Esophagus squamous epithelium (tissue), 5 donors: ENCODE measurements around the gene ME2. TPM values are rescaled to one million over a fixed set of nuclear protein-coding genes. Genes with fewer than 3 reads are reported as not detected.
"Not testable (repeated sequence)": the region's sequence is repeated elsewhere in the genome, so short reads cannot be mapped to it uniquely, and the experiment has no call there.

ENCODE experiments used
- DNase-seq: peaks from one replicate; lab custom pipeline; 2025; lab: John Stamatoyannopoulos, UW
- H3K27ac ChIP-seq, 4 donors: fragments of 200-600 bp; sonication (generic); one replicate each; pipeline ENCODE4 v1.5.1; 2016 to 2019; ENCODE audit warnings: mild to moderate bottlenecking in 1 of 4
- H3K27me3 ChIP-seq, 4 donors: fragments of 200-600 bp; sonication (generic); 1 replicate in 3 of 4; 2 replicates in 1 of 4; pipeline versions ENCODE4 v1.5.1 to v1.6.0; 2017 to 2021; ENCODE audit warnings: antibody characterized with exemption in 1 of 4
- H3K36me3 ChIP-seq, 3 donors: fragments of 200-600 bp; sonication (generic); one replicate each; pipeline ENCODE4 v1.5.1; 2016 to 2019
- H3K4me1 ChIP-seq, 3 donors: fragments of 200-600 bp; sonication (generic); one replicate each; pipeline ENCODE4 v1.5.1; 2017 to 2019
- H3K4me3 ChIP-seq, 4 donors: fragments of 200-600 bp; sonication (generic); 1 replicate in 3 of 4; 2 replicates in 1 of 4; pipeline ENCODE4 v1.5.1; 2016 to 2019; ENCODE audit warnings: mild to moderate bottlenecking in 2 of 4, moderate library complexity in 1 of 4
- H3K9me3 ChIP-seq, 3 donors: fragments of 200-600 bp; sonication (generic); one replicate each; pipeline ENCODE4 v1.5.1; 2016 to 2019
- POLR2A ChIP-seq, 4 donors: fragments of 450-650 bp; IDR thresholded peaks; one replicate each; pipeline ENCODE4 v1.6.1; 2017; ENCODE audit warnings: antibody characterized with exemption in 4 of 4, mild to moderate bottlenecking in 4 of 4, moderate library complexity in 3 of 4
- WGBS, 2 donors: methylation state at CpG; one replicate each; pipeline ENCODE4 v1.1.5; 2018; 5-methylcytosine and 5-hydroxymethylcytosine counted together
- intact Hi-C: fragments of 100-400 bp; cut with DNase I; formaldehyde crosslinking; loops from one replicate; pipeline ENCODE4 v1.15.0; 2022
- total RNA-seq, 4 donors: library from RNA; depleted of rRNA; stranded (reverse); fragments of >200 nt; gene quantifications; one replicate each; pipeline ENCODE4 v1.1.0, GENCODE V29; 2016
- TF ChIP-seq, protein P1 (sequence below), 6 experiments: fragments of 450-650 bp in 4 of 6; fragments of 200-600 bp in 2 of 6; sonication (generic) in 2 of 6; IDR thresholded peaks; one replicate each; pipeline ENCODE4 v1.5.1; 2016 to 2019; ENCODE audit warnings: antibody characterized with exemption in 6 of 6, mild to moderate bottlenecking in 4 of 6, moderate library complexity in 4 of 6
- donor health status: DM: yes; HTN: yes; CAD: no.

The ME2 gene
- total RNA-seq, 4 donors from 2014 or later = 18.5 to 32.2 (median 25.5) TPM

DNA sequence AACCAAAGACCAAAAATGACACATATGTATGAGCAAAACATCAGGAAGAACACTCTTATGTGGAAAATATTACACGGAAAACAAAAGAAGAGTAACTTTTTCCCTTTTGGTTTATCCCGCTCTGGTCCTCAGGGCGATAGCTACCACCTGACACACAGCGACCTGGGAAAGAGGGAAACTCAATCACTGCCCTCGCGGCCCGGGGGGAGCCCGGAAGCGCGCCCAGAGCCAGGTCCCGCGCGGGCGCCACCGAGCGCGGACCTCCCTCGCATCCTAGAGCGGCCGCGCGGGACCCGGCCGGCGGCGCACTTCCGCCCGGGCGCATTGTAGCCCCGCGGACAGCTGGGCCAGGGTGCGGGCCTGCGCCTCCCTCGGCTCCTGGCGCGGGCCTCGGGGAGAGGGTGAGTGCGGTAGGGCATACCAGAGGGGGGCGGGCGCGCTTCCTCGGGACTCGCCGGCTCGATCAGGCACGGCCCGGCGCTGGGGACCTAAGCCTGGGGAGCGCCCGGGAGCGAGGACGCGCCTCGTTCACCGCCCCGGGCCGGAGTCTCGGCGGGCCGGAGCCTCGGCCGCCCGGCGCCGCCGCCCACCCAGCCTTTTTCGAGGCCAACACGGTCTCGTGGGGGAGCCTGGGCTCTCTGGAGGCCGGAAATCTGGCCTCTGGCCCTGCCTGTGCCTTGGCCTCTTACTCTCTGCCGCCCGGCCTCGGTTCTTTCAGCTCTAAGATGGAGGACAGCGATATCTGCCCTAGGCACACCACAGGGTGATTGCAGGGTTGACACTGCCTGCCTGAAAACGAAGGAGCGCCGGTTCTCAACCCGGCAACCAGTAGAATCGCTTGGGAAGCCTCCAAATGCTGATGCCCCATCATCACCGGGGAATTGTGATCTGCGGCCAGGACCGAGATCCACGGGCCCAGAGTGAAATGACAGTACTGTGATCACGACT, 89.1 kb downstream of the ME2 start, which contains the start of gene ELAC1:
ELAC1 (plus strand) TSS at position 327 of the 948 bp plus-strand sequence. CDS start 6,365 bp downstream, outside the sequence.
- Histone ChIP-seq H3K9me3 (peaks cover 0 to 6% (median 2%) of the 10 kb centered on the region in 3 donors), H3K27ac (peak within 1 kb of the TSS; percentile 96 to 99 (median 98)), H3K27me3 (no peaks in the 10 kb centered on the region), H3K4me3 (peak within 1 kb of the TSS; percentile 80 to 95 (median 92)), H3K4me1 (peaks cover 9 to 35% (median 13%) of the 10 kb centered on the region in 3 donors), H3K36me3 (no peaks in the 10 kb centered on the region)
- WGBS, 2 donors = 0% methylated on average over 9 to 10 of the region's 84 CpGs
- DNase-seq = peak; percentile 5
- TF ChIP-seq, protein P1, sequence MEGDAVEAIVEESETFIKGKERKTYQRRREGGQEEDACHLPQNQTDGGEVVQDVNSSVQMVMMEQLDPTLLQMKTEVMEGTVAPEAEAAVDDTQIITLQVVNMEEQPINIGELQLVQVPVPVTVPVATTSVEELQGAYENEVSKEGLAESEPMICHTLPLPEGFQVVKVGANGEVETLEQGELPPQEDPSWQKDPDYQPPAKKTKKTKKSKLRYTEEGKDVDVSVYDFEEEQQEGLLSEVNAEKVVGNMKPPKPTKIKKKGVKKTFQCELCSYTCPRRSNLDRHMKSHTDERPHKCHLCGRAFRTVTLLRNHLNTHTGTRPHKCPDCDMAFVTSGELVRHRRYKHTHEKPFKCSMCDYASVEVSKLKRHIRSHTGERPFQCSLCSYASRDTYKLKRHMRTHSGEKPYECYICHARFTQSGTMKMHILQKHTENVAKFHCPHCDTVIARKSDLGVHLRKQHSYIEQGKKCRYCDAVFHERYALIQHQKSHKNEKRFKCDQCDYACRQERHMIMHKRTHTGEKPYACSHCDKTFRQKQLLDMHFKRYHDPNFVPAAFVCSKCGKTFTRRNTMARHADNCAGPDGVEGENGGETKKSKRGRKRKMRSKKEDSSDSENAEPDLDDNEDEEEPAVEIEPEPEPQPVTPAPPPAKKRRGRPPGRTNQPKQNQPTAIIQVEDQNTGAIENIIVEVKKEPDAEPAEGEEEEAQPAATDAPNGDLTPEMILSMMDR (IDR thresholded peaks at IDR 0.05) = no peak
- peak in 2 of 4 donors; percentile 95 to 96 for TF ChIP-seq POLR2A (IDR thresholded peaks at IDR 0.05)
- intact Hi-C loops = loop anchor here (10.0 kb wide), 1 partner anchor 57 kb away; no protein-coding TSS in a partner anchor

DNA sequence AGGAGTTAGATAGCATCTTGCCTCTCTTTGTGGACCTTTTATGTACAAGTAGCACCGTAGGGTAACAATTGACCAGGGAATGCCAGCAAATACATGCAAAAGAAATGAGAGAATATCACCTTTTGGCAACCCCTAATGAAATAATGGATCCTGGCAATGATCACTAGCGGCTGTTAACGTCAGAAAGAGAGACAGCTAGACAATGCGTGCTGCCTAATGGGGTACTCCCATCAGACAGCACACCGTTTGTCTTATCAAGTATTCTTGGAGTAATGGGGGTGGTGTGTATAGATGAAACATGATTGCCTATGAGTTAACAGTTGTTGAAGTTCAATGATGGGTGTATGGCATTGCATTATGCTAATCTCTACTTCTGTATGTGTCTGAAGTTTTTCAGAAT, 90.5 kb downstream of the ME2 start:
- Histone ChIP-seq H3K9me3 (no peaks in the 10 kb centered on the region), H3K27me3 (no peaks in the 10 kb centered on the region), H3K27ac (peak overlapping the region in 3 of 4 donors; percentile 3 to 99 (median 96)), H3K4me3 (peak overlapping the region in 1 of 4 donors; percentile 95), H3K36me3 (peaks cover 0 to 3% (median 0%) of the 10 kb centered on the region in 3 donors), H3K4me1 (peaks cover 9 to 37% (median 13%) of the 10 kb centered on the region in 3 donors)
- TF ChIP-seq, protein P1 (IDR thresholded peaks at IDR 0.05) = no peak
- TF ChIP-seq POLR2A (IDR thresholded peaks at IDR 0.05) = no peak
- intact Hi-C loops = loop anchor here (10.0 kb wide), 1 partner anchor 55 kb away; no protein-coding TSS in a partner anchor
- no peak for DNase-seq
- 64 to 65% methylated on average over 5 of the region's 5 CpGs for WGBS, 2 donors

DNA sequence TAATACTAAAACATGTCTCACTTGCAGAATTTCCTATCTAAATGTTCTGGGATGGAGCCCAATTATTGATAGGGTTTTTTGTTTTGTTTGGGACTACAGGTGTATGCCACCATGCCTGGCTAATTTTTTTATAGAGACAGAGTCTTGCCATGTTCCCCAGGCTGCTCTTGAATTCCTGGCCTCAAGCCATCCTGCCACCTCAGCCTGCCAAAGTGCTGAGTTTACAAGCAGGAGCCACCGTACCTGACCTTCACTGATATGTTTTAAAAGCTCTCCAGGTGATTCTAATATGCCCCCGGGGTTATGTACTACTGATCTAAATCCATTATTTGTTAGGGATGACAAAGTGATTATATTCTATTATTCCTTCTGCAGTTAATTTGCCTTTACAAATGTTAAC, 91.1 kb downstream of the ME2 start:
- Histone ChIP-seq H3K36me3 (peaks cover 0 to 8% (median 3%) of the 10 kb centered on the region in 3 donors), H3K4me3 (no peak overlapping the region), H3K27me3 (no peaks in the 10 kb centered on the region), H3K27ac (no peak overlapping the region), H3K4me1 (peaks cover 9 to 37% (median 13%) of the 10 kb centered on the region in 3 donors), H3K9me3 (no peaks in the 10 kb centered on the region)
- WGBS, 2 donors = 38 to 60% methylated on average over 2 of the region's 2 CpGs
- no peak for TF ChIP-seq POLR2A (IDR thresholded peaks at IDR 0.05)
- TF ChIP-seq, protein P1 (IDR thresholded peaks at IDR 0.05) = no peak
- DNase-seq = no peak
- intact Hi-C loops = no loop called here

DNA sequence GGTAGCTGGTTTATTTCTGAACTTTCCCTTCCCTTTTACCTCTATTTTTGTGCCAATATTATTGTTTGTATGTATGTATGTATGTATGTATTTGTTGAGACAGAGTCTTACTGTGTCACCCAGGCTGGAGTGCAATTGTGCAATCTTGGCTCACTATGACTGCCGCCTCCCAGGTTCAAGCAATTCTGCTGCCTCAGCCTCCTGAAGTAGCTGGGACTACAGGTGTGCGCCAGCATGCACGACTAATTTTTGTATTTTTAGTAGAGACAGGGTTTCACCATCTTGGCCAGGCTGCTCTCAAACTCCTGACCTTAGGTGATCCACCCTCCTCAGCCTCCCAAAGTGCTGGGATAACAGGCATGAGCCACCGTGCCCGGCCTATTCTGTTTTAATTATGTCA, 93.5 kb downstream of the ME2 start:
- H3K9me3 ChIP-seq, DNase-seq, H3K27ac ChIP-seq, H3K27me3 ChIP-seq, H3K4me3 ChIP-seq, intact Hi-C loops: not testable (repeated sequence)
- WGBS, 2 donors = 62 to 75% methylated on average over 5 of the region's 5 CpGs
- Histone ChIP-seq H3K4me1 (peaks cover 6 to 35% (median 13%) of the 10 kb centered on the region in 3 donors), H3K36me3 (peaks cover 5 to 32% (median 14%) of the 10 kb centered on the region in 3 donors)

DNA sequence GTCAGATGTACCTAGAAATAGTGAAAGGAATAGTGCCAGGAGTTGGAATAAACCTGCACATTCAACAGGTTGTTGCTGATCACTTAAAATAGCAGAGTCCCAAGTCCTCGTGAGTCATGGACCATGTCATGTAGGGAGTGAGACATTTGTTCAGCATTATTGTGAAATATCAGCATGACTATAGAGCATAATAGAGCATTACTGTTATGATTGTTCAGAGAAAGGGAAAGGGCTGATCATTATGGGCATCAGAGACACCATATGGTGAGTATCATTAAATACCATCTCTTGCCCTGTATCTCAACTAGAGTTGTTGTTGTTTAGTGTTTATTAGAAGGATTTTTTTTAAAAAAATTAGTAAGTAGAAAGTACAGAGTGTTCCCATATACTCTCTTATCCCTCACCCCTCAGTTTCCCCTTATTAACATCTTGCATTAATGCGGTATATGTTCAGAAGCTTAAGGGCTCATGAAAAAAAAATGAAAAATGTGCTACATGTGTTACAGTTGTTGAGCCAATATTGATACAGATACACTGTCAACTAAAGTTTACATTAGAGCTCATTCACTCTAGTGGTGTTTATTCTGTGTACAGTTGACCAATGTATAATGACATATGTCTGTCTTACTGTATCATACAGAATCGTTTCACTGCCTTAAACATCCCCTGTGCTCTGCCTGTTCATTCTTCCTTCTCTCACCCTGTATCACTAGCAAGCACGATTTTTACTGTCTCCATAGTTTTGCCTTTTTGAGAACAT, 94.6 kb downstream of the ME2 start:
- TF ChIP-seq, protein P1 (IDR thresholded peaks at IDR 0.05) = no peak
- no peak for TF ChIP-seq POLR2A (IDR thresholded peaks at IDR 0.05)
- Histone ChIP-seq H3K27ac (no peak overlapping the region), H3K4me1 (peaks cover 4 to 31% (median 13%) of the 10 kb centered on the region in 3 donors), H3K27me3 (no peaks in the 10 kb centered on the region), H3K36me3 (peaks cover 5 to 44% (median 19%) of the 10 kb centered on the region in 3 donors), H3K4me3 (no peak overlapping the region), H3K9me3 (peaks cover 0 to 12% (median 0%) of the 10 kb centered on the region in 3 donors)
- no peak for DNase-seq
- intact Hi-C loops = no loop called here
- WGBS, 2 donors = 62 to 72% methylated on average over 4 of the region's 4 CpGs
